Sciatic nerve (tissue), 2 donors: ENCODE results near the gene ADISSP. TPM values are rescaled to one million over a fixed set of nuclear protein-coding genes. Genes with fewer than 3 reads are reported as not detected.

Experiments used
- ATAC-seq: fragments of 200-7000 bp; cut with Tn5 transposase; one replicate; pipeline ENCODE4 v1.9.1; 2020; ENCODE audit warnings: mild to moderate bottlenecking, moderate library complexity
- DNase-seq: peaks from one replicate; pipeline ENCODE4 v3.0.0-alpha.2; 2020; ENCODE audit warnings: low spot score
- intact Hi-C: fragments of 100-400 bp; cut with DNase I; formaldehyde crosslinking; loops from one replicate; pipeline ENCODE4 v1.14.2; 2022
- total RNA-seq: library from RNA; stranded (reverse); fragmentation: NEBNext Ultra II Directional; extraction: Animal tissue kit (Norgen Biotek cat#: 25700); gene quantifications from one replicate; pipeline ENCODE4 v1.2.1, GENCODE V29; 2021
- donor health status: DM: no; HTN: no; CAD: no.
- donor health status: DM: no; HTN: no; CAD: no.

Gene ADISSP
- total RNA-seq, 1 donor from 2014 or later: 25.7 TPM

- intact Hi-C loops: no loop called here
- ATAC-seq (peak; percentile 72), DNase-seq (peak; percentile 83)
Observed at GRCh38 chr20:3744806-3745685, 22.5 kb downstream of the ADISSP start.

GRCh38 chr20:3744037-3744436 is 23.5 kb downstream of the ADISSP start:
- intact Hi-C loops: no loop called here

DNA sequence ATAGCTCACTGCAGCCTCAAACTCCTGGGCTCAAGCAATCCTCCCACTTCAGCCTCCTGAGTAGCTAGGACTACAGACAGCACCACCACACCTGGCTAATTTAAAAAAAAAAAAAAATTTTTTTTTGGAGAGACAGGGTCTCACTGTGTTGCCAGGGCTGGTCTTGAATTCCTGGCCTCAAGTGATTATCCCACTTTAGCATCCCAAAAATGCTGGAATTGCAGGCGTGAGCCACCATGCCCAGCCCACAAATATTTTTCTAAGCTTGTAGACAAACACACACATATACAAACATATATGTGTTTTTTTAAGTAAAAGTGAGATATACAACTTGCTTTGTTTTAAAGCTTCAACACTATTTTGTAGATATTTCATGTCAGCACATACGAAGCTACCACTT is 24.3 kb downstream of the ADISSP start:
- DNase-seq (no peak), ATAC-seq (no peak)
- intact Hi-C loops: no loop called here

More at GRCh38 chr20:3744037-3744436, 23.5 kb downstream of the ADISSP start:
- ATAC-seq: no peak
- DNase-seq: no peak

DNA sequence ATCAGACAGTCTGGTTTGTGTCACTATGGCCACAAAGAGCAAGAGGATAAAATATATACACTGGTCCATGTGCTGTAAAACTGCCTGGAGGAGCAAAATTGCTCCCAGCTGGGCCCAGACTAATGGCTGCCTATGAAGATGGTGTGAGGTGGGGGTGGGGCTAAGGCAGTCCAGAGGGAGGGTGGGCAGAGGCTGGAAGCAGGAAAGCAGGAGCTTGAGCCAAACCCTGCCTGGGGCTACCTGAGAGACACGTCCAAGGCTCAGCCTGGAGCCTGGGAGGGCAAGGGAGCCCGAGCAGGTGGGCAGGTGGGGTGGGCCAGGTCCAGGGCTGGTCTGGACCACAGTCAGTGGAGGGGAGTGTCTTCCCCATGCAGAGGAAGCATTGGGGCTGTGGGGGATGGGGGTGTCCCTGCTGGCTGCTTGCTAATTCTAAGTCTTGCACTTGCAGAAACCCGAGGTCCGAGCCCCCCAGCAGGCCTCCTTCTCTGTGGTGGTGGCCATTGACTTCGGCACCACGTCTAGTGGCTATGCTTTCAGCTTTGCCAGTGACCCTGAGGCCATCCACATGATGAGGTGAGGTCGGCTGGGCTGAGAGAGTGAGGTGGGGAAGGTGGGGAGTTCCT is 25.6 kb downstream of the ADISSP start:
- intact Hi-C loops: no loop called here
- ATAC-seq (no peak), DNase-seq (no peak)

GRCh38 chr20:3740615-3741301 is 26.8 kb downstream of the ADISSP start:
- ATAC-seq: no peak
- no peak for DNase-seq
- intact Hi-C loops: no loop called here

DNA sequence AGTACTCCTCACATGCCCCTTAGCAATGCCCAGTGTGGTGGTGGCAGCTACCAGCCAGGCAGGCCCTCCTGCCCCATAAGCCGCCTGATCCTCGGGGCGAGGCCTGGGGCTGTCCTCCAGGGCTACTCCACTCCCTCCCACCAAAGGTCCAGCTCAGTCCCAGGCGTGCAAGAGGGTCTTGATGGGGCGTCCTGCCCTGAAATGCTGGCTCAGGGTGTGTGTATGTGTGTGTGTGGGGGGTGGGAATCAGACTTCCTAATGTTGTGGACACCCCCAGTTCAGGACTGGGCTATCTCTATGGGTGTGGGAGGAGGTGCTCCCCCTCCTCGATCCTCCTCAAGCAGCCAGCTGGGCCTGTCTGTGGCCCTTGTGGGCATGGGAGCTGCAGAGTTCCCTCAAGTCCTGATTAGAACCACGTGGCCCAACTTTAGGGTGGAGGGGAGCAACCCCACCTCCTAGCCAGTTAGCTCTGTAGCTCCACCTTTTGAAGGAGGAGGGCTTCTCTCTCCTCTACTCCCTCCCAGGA is 27.6 kb downstream of the ADISSP start:
- ATAC-seq (no peak), DNase-seq (no peak)
- intact Hi-C loops: no loop called here

DNA sequence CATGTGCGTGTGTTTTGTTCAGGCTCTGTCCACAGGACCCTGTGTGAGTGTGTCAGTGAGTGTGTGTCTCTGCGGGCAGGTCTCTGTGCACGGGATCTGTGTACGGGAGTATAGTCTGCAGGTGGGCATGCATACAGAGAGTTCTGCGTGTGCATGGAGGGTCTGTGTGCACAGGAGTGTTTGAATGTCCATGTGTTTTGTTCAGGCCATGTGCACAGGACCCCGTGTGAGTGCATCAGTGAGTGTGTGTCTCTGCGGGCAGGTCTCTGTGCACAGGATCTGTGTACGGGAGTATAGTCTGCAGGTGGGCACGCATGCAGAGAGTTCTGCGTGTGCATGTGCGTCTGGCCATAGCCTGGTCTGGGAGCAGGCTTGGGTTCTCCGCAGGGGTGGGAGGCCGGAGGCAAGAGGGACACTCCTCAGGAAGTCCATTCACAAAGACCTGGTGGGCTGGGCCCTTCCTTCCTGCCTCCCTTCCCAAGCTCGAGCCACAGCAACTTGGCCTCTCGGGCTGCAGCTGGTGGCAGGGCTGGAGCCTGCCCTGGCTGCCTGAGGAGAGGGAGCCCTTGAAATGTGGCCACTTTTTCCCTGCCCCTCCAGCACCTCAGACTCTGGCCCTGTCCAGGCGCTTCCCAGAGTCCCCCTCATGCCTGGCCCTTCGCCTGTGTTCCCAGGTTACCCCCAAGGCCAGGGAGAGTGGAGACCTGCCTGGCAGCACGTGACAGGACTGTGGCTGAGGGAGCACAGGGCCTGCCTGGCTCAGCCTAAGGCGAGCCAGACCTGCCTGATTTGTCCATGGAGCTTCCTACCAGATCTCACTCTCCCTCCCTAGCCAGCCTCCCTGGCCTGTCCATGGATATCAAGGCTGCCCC is 28.3 kb downstream of the ADISSP start:
- ATAC-seq: peak; percentile 15
- intact Hi-C loops: no loop called here
- no peak for DNase-seq

DNA sequence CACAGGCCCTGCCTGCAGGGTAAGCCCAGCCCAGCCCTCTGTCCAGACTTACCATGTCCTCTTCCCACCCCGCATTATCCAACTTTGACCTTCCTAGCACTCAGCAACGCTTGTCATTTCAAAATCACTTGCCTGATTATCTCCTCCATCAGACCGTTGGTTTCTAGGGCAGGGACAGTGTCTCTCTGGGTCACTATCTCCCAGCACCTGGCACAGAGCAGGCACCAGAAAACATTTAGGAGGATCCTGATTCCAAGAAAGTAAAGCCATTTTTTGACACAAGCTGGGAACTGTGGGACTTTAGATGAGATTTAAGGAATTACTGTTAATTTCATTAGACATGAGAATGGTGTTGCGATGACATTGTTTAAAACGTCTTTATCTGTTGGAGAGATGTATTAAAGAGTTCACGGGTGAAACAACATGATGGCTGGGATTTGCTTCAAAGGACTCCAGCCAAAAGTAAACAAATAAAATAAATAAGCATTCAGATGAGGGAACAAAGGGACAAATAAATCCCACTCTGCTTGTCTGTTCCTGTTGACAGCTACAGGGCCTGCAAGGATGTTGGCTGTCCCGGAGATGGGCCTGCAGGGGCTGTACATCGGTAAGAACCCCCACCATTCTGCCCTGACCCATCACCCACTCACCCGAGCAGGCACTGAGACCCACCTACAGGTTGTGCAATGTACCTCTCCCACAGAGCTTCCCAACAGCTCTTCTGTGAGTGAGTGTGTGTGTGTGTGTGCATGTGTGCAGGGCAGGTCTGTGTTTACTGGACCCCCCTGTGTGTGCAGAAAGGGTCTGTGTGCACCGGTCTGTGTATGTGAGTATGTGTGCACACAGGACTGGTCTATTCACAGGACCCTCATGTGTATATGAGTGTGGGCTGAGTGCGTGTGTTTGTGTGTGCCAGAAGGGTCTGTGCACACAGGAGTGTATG is 29.2 kb downstream of the ADISSP start:
- no peak for DNase-seq
- intact Hi-C loops: no loop called here
- no peak for ATAC-seq

- DNase-seq (no peak), ATAC-seq (no peak)
- intact Hi-C loops: no loop called here
Observed at GRCh38 chr20:3735768-3736167, 31.8 kb downstream of the ADISSP start.

DNA sequence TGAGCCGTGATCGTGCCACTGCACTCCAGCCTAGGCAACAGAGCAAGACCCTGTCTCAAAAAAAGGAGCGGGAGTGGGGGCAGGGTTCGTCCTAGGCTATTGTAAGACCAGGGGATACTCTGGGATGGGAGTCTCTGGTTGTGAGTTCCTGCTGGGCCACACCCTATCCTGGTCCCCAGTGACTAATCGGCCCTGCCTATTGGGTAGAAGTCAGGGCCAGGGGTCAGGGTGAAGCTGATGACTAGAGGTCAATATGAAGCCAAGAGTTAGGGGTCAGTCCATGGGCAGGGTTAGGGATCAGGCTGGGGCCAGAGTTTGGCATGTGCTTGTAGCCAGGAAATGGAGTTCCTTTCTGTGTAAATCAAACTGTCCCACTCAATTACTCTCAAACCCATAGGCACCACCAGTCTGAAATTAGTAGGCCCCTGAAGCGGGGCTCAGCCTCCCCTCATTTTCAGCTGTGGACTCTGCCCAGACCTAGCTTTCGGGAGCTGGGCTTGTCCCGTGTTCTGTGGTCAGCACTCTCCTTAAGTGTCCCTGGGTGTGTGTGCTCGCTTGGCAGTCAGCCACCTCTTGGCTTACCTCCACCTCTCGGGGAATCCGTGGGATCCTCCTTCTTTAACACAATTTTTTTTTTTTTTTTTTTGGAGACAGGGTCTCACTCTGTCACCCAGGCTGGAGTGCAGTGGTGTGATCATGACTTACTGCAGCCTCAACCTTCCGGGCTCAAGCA is 33.3 kb downstream of the ADISSP start:
- ATAC-seq: peak; percentile 44
- intact Hi-C loops: no loop called here
- no peak for DNase-seq

GRCh38 chr20:3733119-3733995 is 34.2 kb downstream of the ADISSP start:
- intact Hi-C loops: no loop called here
- no peak for DNase-seq
- peak; percentile 41 for ATAC-seq

DNA sequence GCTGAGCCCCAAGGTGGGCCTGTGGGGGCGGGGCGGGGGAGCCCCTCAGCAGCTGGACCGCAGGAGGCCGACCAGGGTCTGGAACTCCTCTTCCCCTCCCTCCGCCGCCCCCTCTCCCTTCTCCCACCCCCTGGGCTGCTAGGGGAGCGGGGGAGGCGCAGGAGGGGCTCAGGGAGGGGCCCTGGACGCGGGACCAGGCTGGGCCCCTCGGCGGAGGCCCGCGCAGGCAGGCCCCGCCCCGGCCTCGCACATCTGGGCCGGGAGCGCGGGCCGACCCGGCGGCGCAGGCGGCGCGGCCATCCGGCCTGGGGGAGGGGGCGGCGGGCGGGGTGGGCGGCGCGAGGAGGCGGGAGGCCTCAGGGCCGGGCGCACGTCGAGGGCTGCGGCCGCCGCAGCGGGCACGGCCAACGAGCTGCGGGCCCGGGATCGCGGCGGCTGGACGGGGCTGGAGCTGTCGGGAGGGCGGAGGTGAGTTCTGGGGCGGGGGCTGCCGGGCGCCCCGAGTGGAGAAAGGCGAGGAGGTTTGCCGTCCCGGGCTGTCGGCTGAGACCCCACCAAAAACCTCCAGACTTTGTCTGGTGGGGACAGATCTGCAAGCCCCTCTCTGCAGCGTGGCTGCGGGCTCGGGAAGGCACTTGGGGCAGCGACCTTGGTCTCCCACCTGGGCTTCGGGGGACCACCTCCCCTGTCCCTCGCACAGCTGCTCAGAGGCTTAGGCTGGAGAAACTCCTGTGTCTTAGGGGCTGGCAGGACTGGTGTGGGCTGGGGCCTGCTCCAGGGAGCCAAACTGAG is 35.0 kb downstream of the ADISSP start, which contains the start of gene HSPA12B:
HSPA12B (plus strand) TSS at position 359 of the 792 bp plus-strand sequence. CDS start 5,990 bp downstream, outside the sequence.
- ATAC-seq (peak; percentile 14), DNase-seq (no peak)
- intact Hi-C loops: no loop called here

GRCh38 chr20:3731944-3732326 is 35.6 kb downstream of the ADISSP start:
- no peak for DNase-seq
- ATAC-seq: no peak
- intact Hi-C loops: no loop called here

- DNase-seq: no peak
- no peak for ATAC-seq
- intact Hi-C loops: no loop called here
Observed at GRCh38 chr20:3730803-3731672, 36.5 kb downstream of the ADISSP start.
